ENCODE results near the gene ATP8B2. TPM values are rescaled to one million over a fixed set of nuclear protein-coding genes. Genes with fewer than 3 reads are reported as not detected.

Gene ATP8B2
- total RNA-seq, 1 experiment from 2014 or later, result 22.1 TPM

DNA sequence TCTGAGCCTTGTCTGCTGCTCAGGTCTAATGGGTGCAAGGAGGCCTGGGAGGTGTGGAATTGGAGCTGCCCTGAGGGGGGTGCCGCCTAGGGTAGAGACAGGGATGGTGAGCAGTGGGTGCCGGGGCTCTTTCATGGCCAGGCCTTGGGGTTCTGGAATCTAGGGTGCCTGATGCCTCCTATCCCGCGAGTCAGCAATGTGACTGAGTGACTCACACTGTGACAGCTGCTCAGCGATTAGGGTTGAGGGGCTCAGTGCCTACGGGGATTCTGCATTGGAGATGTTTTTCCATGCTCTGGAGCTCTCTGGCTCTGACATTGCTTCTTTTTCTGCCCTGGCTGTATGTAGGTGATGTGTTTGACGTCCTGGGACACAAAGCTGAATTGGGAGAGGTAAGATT lies 16.8 kb downstream of the ATP8B2 start:
- RAD21 ChIA-PET (ENCODE audit: low non-redundant PET in 1 of 2, low total read pairs in 2 of 2, uncharacterized antibody in 2 of 2, unreplicated experiment in 2 of 2), result no interaction called here
- no peaks in the 10 kb centered on the region for H3K79me2 ChIP-seq (ENCODE audit: insufficient read depth, low read length)
- intact Hi-C loops (cut with micrococcal nuclease), result no loop called here
- ATAC-seq (no peak), DNase-seq (ENCODE audit: low read depth, low spot score) (no peak)
- no peak overlapping the region for H2AFZ ChIP-seq (ENCODE audit: low read depth, low read length, poor library complexity, severe bottlenecking)
- H3K9ac ChIP-seq (ENCODE audit: low read length), result no peak overlapping the region
- no peak overlapping the region for H3K4me3 ChIP-seq (replicated peaks in 1 of 2; ENCODE audit: low read depth in 1 of 2, low read length in 2 of 2)
- POLR2A ChIA-PET, result no interaction called here
- H4K20me1 ChIP-seq (ENCODE audit: insufficient read depth), result no peaks in the 10 kb centered on the region
- H3K27me3 ChIP-seq (ENCODE audit: insufficient read depth, low read length), result no peaks in the 10 kb centered on the region
- no TSS peak for BruUV-seq (replicated peaks)
- CTCF ChIA-PET, result no interaction called here
- H3K4me2 ChIP-seq (ENCODE audit: low read length), result no peak overlapping the region
- H3K36me3 ChIP-seq (ENCODE audit: control insufficient read depth in 1 of 2, insufficient read depth in 2 of 2, low read length in 2 of 2), result peaks cover 20 to 24% of the 10 kb centered on the region in 2 experiments
- H3K9me3 ChIP-seq (ENCODE audit: control insufficient read depth in 1 of 2, insufficient read depth in 1 of 2, low read depth in 1 of 2, low read length in 2 of 2), result no peaks in the 10 kb centered on the region
- TF ChIP-seq SRF (IDR thresholded peaks at IDR 0.05; ENCODE audit: low read depth), result no peak
- TF ChIP-seq CBX3 (IDR thresholded peaks at IDR 0.05; ENCODE audit: low read depth), result no peak
- TF ChIP-seq EZH2phosphoT487 (IDR thresholded peaks at IDR 0.05; ENCODE audit: borderline replicate concordance), result no peak
- TF ChIP-seq RAD21 (IDR thresholded peaks at IDR 0.05; ENCODE audit: low read depth), result no peak
- TF ChIP-seq, protein P1, sequence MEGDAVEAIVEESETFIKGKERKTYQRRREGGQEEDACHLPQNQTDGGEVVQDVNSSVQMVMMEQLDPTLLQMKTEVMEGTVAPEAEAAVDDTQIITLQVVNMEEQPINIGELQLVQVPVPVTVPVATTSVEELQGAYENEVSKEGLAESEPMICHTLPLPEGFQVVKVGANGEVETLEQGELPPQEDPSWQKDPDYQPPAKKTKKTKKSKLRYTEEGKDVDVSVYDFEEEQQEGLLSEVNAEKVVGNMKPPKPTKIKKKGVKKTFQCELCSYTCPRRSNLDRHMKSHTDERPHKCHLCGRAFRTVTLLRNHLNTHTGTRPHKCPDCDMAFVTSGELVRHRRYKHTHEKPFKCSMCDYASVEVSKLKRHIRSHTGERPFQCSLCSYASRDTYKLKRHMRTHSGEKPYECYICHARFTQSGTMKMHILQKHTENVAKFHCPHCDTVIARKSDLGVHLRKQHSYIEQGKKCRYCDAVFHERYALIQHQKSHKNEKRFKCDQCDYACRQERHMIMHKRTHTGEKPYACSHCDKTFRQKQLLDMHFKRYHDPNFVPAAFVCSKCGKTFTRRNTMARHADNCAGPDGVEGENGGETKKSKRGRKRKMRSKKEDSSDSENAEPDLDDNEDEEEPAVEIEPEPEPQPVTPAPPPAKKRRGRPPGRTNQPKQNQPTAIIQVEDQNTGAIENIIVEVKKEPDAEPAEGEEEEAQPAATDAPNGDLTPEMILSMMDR (IDR thresholded peaks at IDR 0.05 in 2 of 3, conservative IDR thresholded peaks at IDR 0.05 in 1 of 3; ENCODE audit: borderline replicate concordance in 1 of 3, insufficient read depth in 1 of 3, low read depth in 2 of 3, low read length in 2 of 3), result no peak
- TF ChIP-seq SIN3A (IDR thresholded peaks at IDR 0.05; ENCODE audit: low read depth), result no peak
- no peak for TF ChIP-seq SP1 (IDR thresholded peaks at IDR 0.05; ENCODE audit: low read depth)
- no peak for TF ChIP-seq ELF1 (IDR thresholded peaks at IDR 0.05; ENCODE audit: borderline replicate concordance, low read depth)
- TF ChIP-seq POLR2AphosphoS5 (IDR thresholded peaks at IDR 0.05; ENCODE audit: low read depth, low read length), result no peak
- TF ChIP-seq YY1 (IDR thresholded peaks at IDR 0.05; ENCODE audit: extremely low read depth, insufficient replicate concordance, low read depth, low read length), result no peak
- TF ChIP-seq CEBPB (IDR thresholded peaks at IDR 0.05; ENCODE audit: low read depth), result no peak
- no peak for TF ChIP-seq ZNF274 (IDR thresholded peaks at IDR 0.05; ENCODE audit: low read depth, low read length)
- no peak for TF ChIP-seq TCF7L2 (IDR thresholded peaks at IDR 0.05; ENCODE audit: borderline replicate concordance, extremely low read depth, insufficient read depth, insufficient read length)
- H3K27ac ChIP-seq (ENCODE audit: low read depth, low read length), result no peak overlapping the region
- no peaks in the 10 kb centered on the region for H3K9me2 ChIP-seq (ENCODE audit: insufficient read depth)
- H3K4me1 ChIP-seq (ENCODE audit: control insufficient read depth in 1 of 2, insufficient read depth in 2 of 2, low read length in 2 of 2), result no peaks in the 10 kb centered on the region
